Measurements from ENCODE around the gene CTNNA1.

CTNNA1 gene

GRCh38 chr5:138869763-138870500 is 116.7 kb downstream of the CTNNA1 start:
- peak in 1 of 2 donors; percentile 18 for DNase-seq

- DNase-seq = peak in 1 of 2 donors; percentile 54
Observed at GRCh38 chr5:138870611-138871010, 117.4 kb downstream of the CTNNA1 start.

GRCh38 chr5:138872841-138873465 is 119.7 kb downstream of the CTNNA1 start:
- DNase-seq = peak in 1 of 2 donors; percentile 55

GRCh38 chr5:138873466-138874221 is 120.4 kb downstream of the CTNNA1 start:
- peak in 1 of 2 donors; percentile 69 for DNase-seq

- DNase-seq = peak; percentile 50 to 70
Observed at GRCh38 chr5:138874241-138874640, 121.0 kb downstream of the CTNNA1 start.

- peak; percentile 59 to 88 for DNase-seq
Observed at GRCh38 chr5:138874771-138875551, 121.7 kb downstream of the CTNNA1 start, which contains the start of gene LRRTM2. LRRTM2 (minus strand) TSS chr5:138875335; CDS start chr5:138874911, 424 bp downstream.

- DNase-seq = no peak
Observed at GRCh38 chr5:138875552-138875875, 122.3 kb downstream of the CTNNA1 start.

- DNase-seq = no peak
Observed at GRCh38 chr5:138875946-138876345, 122.7 kb downstream of the CTNNA1 start.

GRCh38 chr5:138876811-138877210 is 123.6 kb downstream of the CTNNA1 start:
- no peak for DNase-seq

GRCh38 chr5:138878437-138879235 is 125.4 kb downstream of the CTNNA1 start:
- DNase-seq = no peak

- DNase-seq = no peak
Observed at GRCh38 chr5:138883211-138883610, 130.0 kb downstream of the CTNNA1 start.

GRCh38 chr5:138884094-138884493 is 130.9 kb downstream of the CTNNA1 start:
- DNase-seq = no peak

GRCh38 chr5:138884554-138884953 is 131.3 kb downstream of the CTNNA1 start:
- no peak for DNase-seq

GRCh38 chr5:138889994-138890393 is 136.8 kb downstream of the CTNNA1 start:
- DNase-seq = no peak

GRCh38 chr5:138890644-138891043 is 137.4 kb downstream of the CTNNA1 start:
- no peak for DNase-seq

GRCh38 chr5:138895918-138896317 is 142.7 kb downstream of the CTNNA1 start:
- DNase-seq = no peak

- DNase-seq = no peak
Observed at GRCh38 chr5:138898299-138898698, 145.1 kb downstream of the CTNNA1 start.

GRCh38 chr5:138898742-138899141 is 145.5 kb downstream of the CTNNA1 start:
- no peak for DNase-seq

- no peak for DNase-seq
Observed at GRCh38 chr5:138900281-138900965, 147.2 kb downstream of the CTNNA1 start.

- DNase-seq = peak in 1 of 2 donors; percentile 22
Observed at GRCh38 chr5:138901716-138902115, 148.5 kb downstream of the CTNNA1 start.

GRCh38 chr5:138903130-138903775 is 150.0 kb downstream of the CTNNA1 start:
- DNase-seq = no peak

Data from hippocampal formation (tissue), 2 donors.